ENCODE measurements around the gene HOXC13. TPM values are rescaled to one million over a fixed set of nuclear protein-coding genes. Genes with fewer than 3 reads are reported as not detected.

HOXC13 gene
- total RNA-seq, 1 experiment from 2014 or later = 0.09 TPM

DNA sequence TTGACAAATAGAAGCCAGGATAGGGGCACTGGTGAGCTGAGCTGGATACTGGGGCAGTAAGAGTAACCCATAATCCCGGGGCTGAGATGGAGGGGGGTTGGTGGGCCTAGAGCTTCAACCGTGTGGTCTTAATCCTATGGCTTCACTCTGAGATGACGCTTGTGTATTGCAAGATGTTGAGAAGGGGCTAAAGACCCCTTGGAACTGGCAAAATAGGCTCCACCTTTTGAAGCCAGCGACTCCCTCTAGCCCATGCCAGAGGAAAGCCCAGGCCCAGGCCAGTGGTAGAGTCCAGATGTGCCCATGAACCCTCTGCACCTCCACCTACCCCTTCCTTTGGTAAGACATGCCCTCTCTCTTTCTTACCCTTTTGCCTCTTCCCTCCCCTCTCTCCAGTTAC, 20.7 kb downstream of the HOXC13 start:
- TF ChIP-seq, protein P1, sequence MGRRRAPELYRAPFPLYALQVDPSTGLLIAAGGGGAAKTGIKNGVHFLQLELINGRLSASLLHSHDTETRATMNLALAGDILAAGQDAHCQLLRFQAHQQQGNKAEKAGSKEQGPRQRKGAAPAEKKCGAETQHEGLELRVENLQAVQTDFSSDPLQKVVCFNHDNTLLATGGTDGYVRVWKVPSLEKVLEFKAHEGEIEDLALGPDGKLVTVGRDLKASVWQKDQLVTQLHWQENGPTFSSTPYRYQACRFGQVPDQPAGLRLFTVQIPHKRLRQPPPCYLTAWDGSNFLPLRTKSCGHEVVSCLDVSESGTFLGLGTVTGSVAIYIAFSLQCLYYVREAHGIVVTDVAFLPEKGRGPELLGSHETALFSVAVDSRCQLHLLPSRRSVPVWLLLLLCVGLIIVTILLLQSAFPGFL (CRISPR knock-in tag; IDR thresholded peaks at IDR 0.05; ENCODE audit: borderline replicate concordance) = no peak
- TF ChIP-seq, protein P2, sequence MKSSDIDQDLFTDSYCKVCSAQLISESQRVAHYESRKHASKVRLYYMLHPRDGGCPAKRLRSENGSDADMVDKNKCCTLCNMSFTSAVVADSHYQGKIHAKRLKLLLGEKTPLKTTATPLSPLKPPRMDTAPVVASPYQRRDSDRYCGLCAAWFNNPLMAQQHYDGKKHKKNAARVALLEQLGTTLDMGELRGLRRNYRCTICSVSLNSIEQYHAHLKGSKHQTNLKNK (CRISPR knock-in tag; IDR thresholded peaks at IDR 0.05) = no peak
- TF ChIP-seq IRF2 (CRISPR knock-in tag; IDR thresholded peaks at IDR 0.05; ENCODE audit: borderline replicate concordance, low read depth) = no peak
- TF ChIP-seq, protein P3, sequence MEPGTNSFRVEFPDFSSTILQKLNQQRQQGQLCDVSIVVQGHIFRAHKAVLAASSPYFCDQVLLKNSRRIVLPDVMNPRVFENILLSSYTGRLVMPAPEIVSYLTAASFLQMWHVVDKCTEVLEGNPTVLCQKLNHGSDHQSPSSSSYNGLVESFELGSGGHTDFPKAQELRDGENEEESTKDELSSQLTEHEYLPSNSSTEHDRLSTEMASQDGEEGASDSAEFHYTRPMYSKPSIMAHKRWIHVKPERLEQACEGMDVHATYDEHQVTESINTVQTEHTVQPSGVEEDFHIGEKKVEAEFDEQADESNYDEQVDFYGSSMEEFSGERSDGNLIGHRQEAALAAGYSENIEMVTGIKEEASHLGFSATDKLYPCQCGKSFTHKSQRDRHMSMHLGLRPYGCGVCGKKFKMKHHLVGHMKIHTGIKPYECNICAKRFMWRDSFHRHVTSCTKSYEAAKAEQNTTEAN (CRISPR knock-in tag; IDR thresholded peaks at IDR 0.05) = no peak
- TF ChIP-seq, protein P4, sequence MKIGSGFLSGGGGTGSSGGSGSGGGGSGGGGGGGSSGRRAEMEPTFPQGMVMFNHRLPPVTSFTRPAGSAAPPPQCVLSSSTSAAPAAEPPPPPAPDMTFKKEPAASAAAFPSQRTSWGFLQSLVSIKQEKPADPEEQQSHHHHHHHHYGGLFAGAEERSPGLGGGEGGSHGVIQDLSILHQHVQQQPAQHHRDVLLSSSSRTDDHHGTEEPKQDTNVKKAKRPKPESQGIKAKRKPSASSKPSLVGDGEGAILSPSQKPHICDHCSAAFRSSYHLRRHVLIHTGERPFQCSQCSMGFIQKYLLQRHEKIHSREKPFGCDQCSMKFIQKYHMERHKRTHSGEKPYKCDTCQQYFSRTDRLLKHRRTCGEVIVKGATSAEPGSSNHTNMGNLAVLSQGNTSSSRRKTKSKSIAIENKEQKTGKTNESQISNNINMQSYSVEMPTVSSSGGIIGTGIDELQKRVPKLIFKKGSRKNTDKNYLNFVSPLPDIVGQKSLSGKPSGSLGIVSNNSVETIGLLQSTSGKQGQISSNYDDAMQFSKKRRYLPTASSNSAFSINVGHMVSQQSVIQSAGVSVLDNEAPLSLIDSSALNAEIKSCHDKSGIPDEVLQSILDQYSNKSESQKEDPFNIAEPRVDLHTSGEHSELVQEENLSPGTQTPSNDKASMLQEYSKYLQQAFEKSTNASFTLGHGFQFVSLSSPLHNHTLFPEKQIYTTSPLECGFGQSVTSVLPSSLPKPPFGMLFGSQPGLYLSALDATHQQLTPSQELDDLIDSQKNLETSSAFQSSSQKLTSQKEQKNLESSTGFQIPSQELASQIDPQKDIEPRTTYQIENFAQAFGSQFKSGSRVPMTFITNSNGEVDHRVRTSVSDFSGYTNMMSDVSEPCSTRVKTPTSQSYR (CRISPR knock-in tag; IDR thresholded peaks at IDR 0.05) = no peak
- TF ChIP-seq, protein P5, sequence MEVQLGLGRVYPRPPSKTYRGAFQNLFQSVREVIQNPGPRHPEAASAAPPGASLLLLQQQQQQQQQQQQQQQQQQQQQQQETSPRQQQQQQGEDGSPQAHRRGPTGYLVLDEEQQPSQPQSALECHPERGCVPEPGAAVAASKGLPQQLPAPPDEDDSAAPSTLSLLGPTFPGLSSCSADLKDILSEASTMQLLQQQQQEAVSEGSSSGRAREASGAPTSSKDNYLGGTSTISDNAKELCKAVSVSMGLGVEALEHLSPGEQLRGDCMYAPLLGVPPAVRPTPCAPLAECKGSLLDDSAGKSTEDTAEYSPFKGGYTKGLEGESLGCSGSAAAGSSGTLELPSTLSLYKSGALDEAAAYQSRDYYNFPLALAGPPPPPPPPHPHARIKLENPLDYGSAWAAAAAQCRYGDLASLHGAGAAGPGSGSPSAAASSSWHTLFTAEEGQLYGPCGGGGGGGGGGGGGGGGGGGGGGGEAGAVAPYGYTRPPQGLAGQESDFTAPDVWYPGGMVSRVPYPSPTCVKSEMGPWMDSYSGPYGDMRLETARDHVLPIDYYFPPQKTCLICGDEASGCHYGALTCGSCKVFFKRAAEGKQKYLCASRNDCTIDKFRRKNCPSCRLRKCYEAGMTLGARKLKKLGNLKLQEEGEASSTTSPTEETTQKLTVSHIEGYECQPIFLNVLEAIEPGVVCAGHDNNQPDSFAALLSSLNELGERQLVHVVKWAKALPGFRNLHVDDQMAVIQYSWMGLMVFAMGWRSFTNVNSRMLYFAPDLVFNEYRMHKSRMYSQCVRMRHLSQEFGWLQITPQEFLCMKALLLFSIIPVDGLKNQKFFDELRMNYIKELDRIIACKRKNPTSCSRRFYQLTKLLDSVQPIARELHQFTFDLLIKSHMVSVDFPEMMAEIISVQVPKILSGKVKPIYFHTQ (CRISPR knock-in tag; IDR thresholded peaks at IDR 0.05) = no peak

DNA sequence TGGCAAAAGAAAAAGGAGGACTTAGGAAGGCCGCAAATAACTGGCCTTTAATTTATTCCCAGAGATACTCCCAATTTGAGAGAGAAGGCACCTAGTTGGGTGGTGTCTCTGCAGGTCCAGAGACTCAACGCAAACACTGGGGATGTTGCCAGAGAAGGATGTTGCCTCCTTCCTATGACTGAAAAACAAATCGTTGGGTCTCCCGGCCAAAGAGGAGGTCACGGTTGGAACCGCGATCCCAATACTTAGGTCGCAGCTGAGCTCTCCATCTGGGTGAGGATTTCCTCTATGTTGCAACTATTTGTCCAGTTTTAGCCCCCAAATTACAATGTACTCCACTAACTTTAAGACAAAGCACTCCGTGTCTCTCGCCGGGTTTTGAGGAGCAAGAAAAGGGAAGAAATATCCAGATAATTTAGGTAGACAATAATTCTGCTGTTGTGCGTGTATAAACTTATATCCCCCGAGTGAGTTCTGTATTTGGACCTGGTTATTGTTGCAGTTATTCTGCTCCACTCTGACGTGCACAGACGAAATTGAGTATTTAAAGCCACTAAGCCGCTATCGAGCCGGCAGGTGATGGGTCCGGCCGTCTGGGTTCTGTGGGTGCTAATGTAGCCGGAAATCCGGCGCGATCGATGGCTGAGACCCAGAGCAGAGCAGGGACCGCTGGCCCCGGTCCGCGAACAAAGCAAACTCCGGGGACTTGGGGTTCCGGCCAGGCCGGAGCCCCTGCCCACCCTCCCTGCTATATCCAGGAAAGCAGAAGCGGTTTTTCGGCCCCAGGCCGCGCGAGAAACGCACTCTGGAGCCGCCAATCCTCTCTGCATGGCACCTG, 21.8 kb downstream of the HOXC13 start:
- DNase-seq (ENCODE audit: low spot score) (no peak), ATAC-seq (no peak)
- no peaks in the 10 kb centered on the region for H3K36me3 Mint-ChIP-seq
- peaks cover 19% of the 10 kb centered on the region for H3K4me1 Mint-ChIP-seq
- ChIA-PET POLR2A (interaction anchor here (0.9 kb wide), 1 partner anchor 30 kb away, joined by 3 read pairs; no protein-coding TSS in a partner anchor), CTCF (interaction anchor here (1.0 to 1.5 kb wide), 7 partner anchors 8 to 213 kb away, joined by 3 to 6 read pairs (median 5); partner anchors contain the start of genes HOXC10 and HOXC13)
- no peak overlapping the region; the same call in 1 of the 2 replicates for H3K4me3 Mint-ChIP-seq
- H3K9me3 Mint-ChIP-seq = no peaks in the 10 kb centered on the region
- peaks cover 100% of the 10 kb centered on the region for H3K27me3 Mint-ChIP-seq (ENCODE audit: low read depth)
- no peak overlapping the region for H3K27ac Mint-ChIP-seq
- TF ChIP-seq, protein P6, sequence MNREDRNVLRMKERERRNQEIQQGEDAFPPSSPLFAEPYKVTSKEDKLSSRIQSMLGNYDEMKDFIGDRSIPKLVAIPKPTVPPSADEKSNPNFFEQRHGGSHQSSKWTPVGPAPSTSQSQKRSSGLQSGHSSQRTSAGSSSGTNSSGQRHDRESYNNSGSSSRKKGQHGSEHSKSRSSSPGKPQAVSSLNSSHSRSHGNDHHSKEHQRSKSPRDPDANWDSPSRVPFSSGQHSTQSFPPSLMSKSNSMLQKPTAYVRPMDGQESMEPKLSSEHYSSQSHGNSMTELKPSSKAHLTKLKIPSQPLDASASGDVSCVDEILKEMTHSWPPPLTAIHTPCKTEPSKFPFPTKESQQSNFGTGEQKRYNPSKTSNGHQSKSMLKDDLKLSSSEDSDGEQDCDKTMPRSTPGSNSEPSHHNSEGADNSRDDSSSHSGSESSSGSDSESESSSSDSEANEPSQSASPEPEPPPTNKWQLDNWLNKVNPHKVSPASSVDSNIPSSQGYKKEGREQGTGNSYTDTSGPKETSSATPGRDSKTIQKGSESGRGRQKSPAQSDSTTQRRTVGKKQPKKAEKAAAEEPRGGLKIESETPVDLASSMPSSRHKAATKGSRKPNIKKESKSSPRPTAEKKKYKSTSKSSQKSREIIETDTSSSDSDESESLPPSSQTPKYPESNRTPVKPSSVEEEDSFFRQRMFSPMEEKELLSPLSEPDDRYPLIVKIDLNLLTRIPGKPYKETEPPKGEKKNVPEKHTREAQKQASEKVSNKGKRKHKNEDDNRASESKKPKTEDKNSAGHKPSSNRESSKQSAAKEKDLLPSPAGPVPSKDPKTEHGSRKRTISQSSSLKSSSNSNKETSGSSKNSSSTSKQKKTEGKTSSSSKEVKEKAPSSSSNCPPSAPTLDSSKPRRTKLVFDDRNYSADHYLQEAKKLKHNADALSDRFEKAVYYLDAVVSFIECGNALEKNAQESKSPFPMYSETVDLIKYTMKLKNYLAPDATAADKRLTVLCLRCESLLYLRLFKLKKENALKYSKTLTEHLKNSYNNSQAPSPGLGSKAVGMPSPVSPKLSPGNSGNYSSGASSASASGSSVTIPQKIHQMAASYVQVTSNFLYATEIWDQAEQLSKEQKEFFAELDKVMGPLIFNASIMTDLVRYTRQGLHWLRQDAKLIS (CRISPR knock-in tag; IDR thresholded peaks at IDR 0.05; ENCODE audit: borderline replicate concordance) = no peak
- no peak for TF ChIP-seq FOXK1 (CRISPR knock-in tag; IDR thresholded peaks at IDR 0.05)
- TF ChIP-seq TCF7 (CRISPR knock-in tag; IDR thresholded peaks at IDR 0.05; ENCODE audit: low read depth) = no peak
- no peak for TF ChIP-seq CREB1 (CRISPR knock-in tag; IDR thresholded peaks at IDR 0.05)
- no peak for TF ChIP-seq NR1H2 (CRISPR knock-in tag; IDR thresholded peaks at IDR 0.05)
- no peak for TF ChIP-seq OVOL2 (CRISPR knock-in tag; IDR thresholded peaks at IDR 0.05; ENCODE audit: borderline replicate concordance)

More for the DNA sequence above, 20.7 kb downstream of the HOXC13 start:
- DNase-seq (ENCODE audit: low spot score) (no peak), ATAC-seq (no peak)
- Mint-ChIP-seq H3K9me3 (no peaks in the 10 kb centered on the region), H3K4me1 (peaks cover 17% of the 10 kb centered on the region), H3K4me3 (no peak overlapping the region), H3K27me3 (ENCODE audit: low read depth) (peaks cover 100% of the 10 kb centered on the region), H3K27ac (no peak overlapping the region), H3K36me3 (no peaks in the 10 kb centered on the region)
- ChIA-PET CTCF (interaction anchor here (1.0 to 1.3 kb wide), 3 partner anchors 45 to 212 kb away, joined by 3 read pairs; no protein-coding TSS in a partner anchor), POLR2A (no interaction called here)
